ENCODE results near the gene RASGEF1C.
"Not testable (repeated sequence)": the region's sequence is repeated elsewhere in the genome, so short reads cannot be mapped to it uniquely, and the experiment has no call there.

DNA sequence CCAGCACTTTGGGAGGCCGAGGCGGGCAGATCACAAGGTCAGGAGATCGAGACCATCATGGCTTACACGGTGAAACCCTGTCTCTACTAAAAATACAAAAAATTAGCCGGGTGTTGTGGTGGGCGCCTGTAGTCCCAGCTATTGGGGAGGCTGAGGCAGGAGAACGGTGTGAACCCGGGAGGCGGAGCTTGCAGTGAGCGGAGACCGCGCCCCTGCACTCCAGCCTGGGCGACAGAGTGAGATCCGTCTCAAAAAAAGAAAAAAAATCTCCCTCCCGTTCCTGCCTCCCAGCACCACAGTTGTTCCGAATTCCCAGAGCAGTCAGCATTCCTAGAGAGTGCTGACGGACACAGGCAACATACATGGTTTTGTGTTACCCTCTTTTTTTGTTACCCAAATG lies 82.9 kb downstream of the RASGEF1C start:
- TF ChIP-seq, protein P1, sequence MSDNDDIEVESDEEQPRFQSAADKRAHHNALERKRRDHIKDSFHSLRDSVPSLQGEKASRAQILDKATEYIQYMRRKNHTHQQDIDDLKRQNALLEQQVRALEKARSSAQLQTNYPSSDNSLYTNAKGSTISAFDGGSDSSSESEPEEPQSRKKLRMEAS (IDR thresholded peaks at IDR 0.05; ENCODE audit: low read depth, low read length): not testable (repeated sequence)
- TF ChIP-seq SUZ12 (IDR thresholded peaks at IDR 0.05; ENCODE audit: unreplicated experiment); CTCF (IDR thresholded peaks at IDR 0.05 in 2 of 3, conservative IDR thresholded peaks at IDR 0.05 in 1 of 3; ENCODE audit: control insufficient read depth in 2 of 3, extremely low read depth in 1 of 3, insufficient read depth in 1 of 3, low read depth in 3 of 3, low read length in 3 of 3); POLR2A (IDR thresholded peaks at IDR 0.05; ENCODE audit: low read depth, low read length): not testable (repeated sequence)

All from GM12878 (cell line).